B cell (primary cell): ENCODE data around the gene FTO.

Source experiments
- EZH2 ChIP-seq: IDR thresholded peaks from 2 replicates; pipeline ENCODE4 v1.6.1; 2012; ENCODE audit warnings: borderline replicate concordance, low read depth, mild to moderate bottlenecking, moderate library complexity, low read length; ENCODE audit not compliant: insufficient read depth, poor library complexity, severe bottlenecking
- TF ChIP-seq, protein P1 (sequence below): fragments of 200-600 bp; IDR thresholded peaks from one replicate; pipeline ENCODE4 v1.8.0; 2022; ENCODE audit warnings: antibody characterized with exemption, mild to moderate bottlenecking

- TF ChIP-seq, protein P1, sequence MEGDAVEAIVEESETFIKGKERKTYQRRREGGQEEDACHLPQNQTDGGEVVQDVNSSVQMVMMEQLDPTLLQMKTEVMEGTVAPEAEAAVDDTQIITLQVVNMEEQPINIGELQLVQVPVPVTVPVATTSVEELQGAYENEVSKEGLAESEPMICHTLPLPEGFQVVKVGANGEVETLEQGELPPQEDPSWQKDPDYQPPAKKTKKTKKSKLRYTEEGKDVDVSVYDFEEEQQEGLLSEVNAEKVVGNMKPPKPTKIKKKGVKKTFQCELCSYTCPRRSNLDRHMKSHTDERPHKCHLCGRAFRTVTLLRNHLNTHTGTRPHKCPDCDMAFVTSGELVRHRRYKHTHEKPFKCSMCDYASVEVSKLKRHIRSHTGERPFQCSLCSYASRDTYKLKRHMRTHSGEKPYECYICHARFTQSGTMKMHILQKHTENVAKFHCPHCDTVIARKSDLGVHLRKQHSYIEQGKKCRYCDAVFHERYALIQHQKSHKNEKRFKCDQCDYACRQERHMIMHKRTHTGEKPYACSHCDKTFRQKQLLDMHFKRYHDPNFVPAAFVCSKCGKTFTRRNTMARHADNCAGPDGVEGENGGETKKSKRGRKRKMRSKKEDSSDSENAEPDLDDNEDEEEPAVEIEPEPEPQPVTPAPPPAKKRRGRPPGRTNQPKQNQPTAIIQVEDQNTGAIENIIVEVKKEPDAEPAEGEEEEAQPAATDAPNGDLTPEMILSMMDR, result no peak
- TF ChIP-seq EZH2, result no peak
These were observed 467.9 kb downstream of the FTO start for GRCh38 chr16:54171626-54172537.
